Sigmoid colon (tissue), 7 donors: ENCODE data around the gene EFNA2. TPM values are rescaled to one million over a fixed set of nuclear protein-coding genes. Genes with fewer than 3 reads are reported as not detected.

Experiments
- DNase-seq: peaks from one replicate; pipeline ENCODE4 v3.0.0-alpha.2; 2019
- H3K27ac ChIP-seq, 4 donors: fragments of 200-600 bp; sonication (generic); one replicate each; pipeline ENCODE4 v1.5.1; 2016 to 2019; ENCODE audit warnings: mild to moderate bottlenecking in 1 of 4
- H3K27me3 ChIP-seq, 3 donors: fragments of 200-600 bp; sonication (generic); one replicate each; pipeline ENCODE4 v1.5.1; 2019; ENCODE audit warnings: mild to moderate bottlenecking in 1 of 3
- H3K36me3 ChIP-seq, 4 donors: fragments of 200-600 bp; sonication (generic); one replicate each; pipeline ENCODE4 v1.5.1; 2016 to 2019
- H3K4me1 ChIP-seq, 4 donors: fragments of 200-600 bp; sonication (generic); one replicate each; pipeline ENCODE4 v1.5.1; 2017 to 2019
- H3K4me3 ChIP-seq, 4 donors: fragments of 200-600 bp; sonication (generic); one replicate each; pipeline ENCODE4 v1.5.1; 2017 to 2019; ENCODE audit warnings: mild to moderate bottlenecking in 2 of 4, moderate library complexity in 1 of 4
- H3K9me3 ChIP-seq, 4 donors: fragments of 200-600 bp in 3 of 4; sonication (generic) in 3 of 4; one replicate each; pipeline versions ENCODE4 v1.5.1 to v1.6.1; 2013 to 2019
- CTCF ChIP-seq, 4 experiments: fragments of 450-650 bp in 3 of 4; fragments of 200-600 bp in 1 of 4; IDR thresholded peaks; one replicate each; pipeline ENCODE4 v1.5.1; 2016 to 2019; ENCODE audit warnings: antibody characterized with exemption in 4 of 4, mild to moderate bottlenecking in 3 of 4, moderate library complexity in 2 of 4
- EP300 ChIP-seq, 4 donors: sonication (generic); formaldehyde crosslinking; IDR thresholded peaks; one replicate each; pipeline ENCODE4 v1.6.1; 2017; ENCODE audit warnings: antibody characterized with exemption in 4 of 4
- POLR2A ChIP-seq, 2 donors: fragments of 450-650 bp; IDR thresholded peaks; one replicate each; pipeline ENCODE4 v1.6.1; 2016; ENCODE audit warnings: antibody characterized with exemption in 2 of 2, mild to moderate bottlenecking in 2 of 2, moderate library complexity in 2 of 2
- POLR2AphosphoS5 ChIP-seq, 4 donors: sonication (generic); formaldehyde crosslinking; IDR thresholded peaks; one replicate each; pipeline ENCODE4 v1.6.1; 2017; ENCODE audit warnings: antibody characterized with exemption in 4 of 4
- whole genome bisulfite sequencing, 2 donors: extraction: QIAGEN DNeasy Blood & Tissue Kit; methylation state at CpG; one replicate each; pipeline ENCODE4 v1.1.7; 2013; 5-methylcytosine and 5-hydroxymethylcytosine counted together
- intact Hi-C: fragments of 100-400 bp; cut with DNase I; formaldehyde crosslinking; loops from one replicate; pipeline ENCODE4 v1.15.1; 2023
- polyA plus RNA-seq, 3 donors: library from polyadenylated mRNA; stranded (reverse); fragments of 200-250 nt; gene quantifications; one replicate each; pipeline ENCODE4 v1.2.3, GENCODE V29; 2013
- total RNA-seq, 4 donors: library from RNA; depleted of rRNA; stranded (reverse); fragments of >200 nt; gene quantifications; one replicate each; pipeline ENCODE4 v1.1.0, GENCODE V29; 2016
- donor health status: healthy with polysubstance abuse.
- donor health status: Bipolar disorder and iron deficiency.
- donor health status: healthy.

EFNA2 gene
- total and polyA plus RNA-seq, 7 donors = 23.4 to 40.6 (median 25.2) TPM; not detected in 4

DNA sequence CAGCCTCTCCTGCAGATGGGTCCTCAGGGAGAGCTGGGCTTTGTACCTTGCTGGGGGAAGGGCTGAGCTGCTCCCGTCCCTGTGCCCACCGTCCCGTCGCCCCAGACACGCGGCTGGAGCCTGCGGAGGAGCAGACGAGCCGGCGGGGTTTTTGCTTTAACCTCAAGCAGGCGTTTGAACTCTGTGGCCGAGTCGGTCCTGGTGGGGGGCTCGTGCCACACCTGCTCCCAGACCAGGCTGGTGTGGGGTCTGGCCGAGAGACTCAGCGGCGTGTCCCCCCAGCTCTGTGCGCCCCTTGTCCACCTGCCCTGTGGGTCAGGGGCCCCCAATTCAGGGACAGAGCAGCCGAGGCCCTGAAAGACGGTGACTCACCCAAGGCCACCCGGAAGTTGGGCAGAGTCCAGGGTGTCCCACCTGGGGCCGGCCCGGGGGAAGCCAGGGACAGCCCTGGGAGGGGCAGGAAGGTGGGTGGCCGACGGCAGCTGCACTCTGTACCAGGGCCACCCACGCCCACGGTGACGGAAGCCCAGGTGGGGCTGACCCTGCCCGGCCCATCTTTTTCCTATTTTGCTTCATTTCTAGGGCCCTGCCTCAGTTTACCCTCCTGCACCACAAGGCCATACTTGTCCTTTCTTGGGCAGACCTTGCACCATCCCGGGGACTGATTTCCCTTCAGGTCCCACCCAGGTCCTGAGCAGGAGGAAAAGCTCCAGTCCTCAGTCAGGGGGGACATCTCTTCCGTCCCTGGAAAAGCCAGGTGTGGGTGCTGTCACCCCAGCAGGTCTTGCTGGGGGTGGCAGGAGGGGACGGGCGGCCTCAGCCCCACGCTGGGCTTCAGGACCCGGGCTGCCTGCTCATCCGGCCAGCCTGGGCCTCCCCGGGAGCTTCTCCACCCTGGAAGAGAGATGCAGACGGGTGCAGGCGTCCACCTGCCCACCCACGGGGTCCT lies 5.3 kb downstream of the EFNA2 start:
- H3K4me3 ChIP-seq = no peak overlapping the region
- no peaks in the 10 kb centered on the region for H3K9me3 ChIP-seq
- no peak for DNase-seq
- H3K4me1 ChIP-seq = peaks cover 0 to 21% (median 10%) of the 10 kb centered on the region in 4 donors
- intact Hi-C loops = no loop called here
- H3K27ac ChIP-seq = no peak overlapping the region
- peaks cover 32 to 100% (median 94%) of the 10 kb centered on the region in 3 donors for H3K27me3 ChIP-seq
- 35 to 68% methylated on average over 40 of the region's 40 CpGs for WGBS, 2 donors
- H3K36me3 ChIP-seq = no peaks in the 10 kb centered on the region
- TF ChIP-seq CTCF (IDR thresholded peaks at IDR 0.05) (no peak), POLR2A (IDR thresholded peaks at IDR 0.05) (no peak), EP300 (IDR thresholded peaks at IDR 0.05) (no peak), POLR2AphosphoS5 (IDR thresholded peaks at IDR 0.05) (no peak)

DNA sequence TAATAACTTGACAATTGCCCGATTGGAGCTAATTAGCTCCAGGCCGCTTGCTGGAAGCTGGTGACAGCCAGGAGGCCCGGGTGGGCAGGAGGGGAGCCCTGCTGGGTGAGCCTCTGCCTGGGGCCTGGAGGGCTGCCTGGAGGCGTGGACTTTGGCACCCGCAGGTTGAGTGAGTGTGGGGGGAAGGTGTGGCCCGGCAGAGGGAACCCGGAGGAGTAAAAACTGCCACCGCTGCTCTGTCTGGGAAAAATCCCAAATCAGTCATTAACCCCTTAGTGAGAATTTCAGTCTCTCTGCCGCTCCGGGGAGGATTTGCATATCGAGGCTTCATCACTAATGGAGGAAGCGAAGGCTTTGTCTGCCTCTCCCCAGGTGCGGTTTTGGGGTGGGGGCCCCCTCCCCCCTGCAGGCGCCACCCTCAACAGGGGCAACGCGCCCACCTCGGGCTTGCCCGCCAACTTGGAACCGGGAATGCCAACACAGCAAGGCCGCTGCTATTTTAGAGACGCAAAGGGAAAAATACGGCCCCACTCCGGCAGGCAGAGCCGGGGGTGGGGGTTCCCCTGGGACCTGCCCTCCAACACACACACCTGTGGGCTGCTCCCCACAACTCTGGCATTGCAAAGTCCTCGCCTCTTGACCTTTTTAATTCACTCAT lies 6.2 kb downstream of the EFNA2 start:
- Histone ChIP-seq H3K4me3 (no peak overlapping the region), H3K27me3 (peaks cover 25 to 96% (median 85%) of the 10 kb centered on the region in 3 donors), H3K9me3 (no peaks in the 10 kb centered on the region), H3K36me3 (no peaks in the 10 kb centered on the region), H3K4me1 (peaks cover 0 to 16% (median 10%) of the 10 kb centered on the region in 4 donors), H3K27ac (no peak overlapping the region)
- intact Hi-C loops = no loop called here
- TF ChIP-seq POLR2AphosphoS5 (IDR thresholded peaks at IDR 0.05) (no peak), EP300 (IDR thresholded peaks at IDR 0.05) (no peak), CTCF (IDR thresholded peaks at IDR 0.05) (no peak)
- DNase-seq = no peak
- WGBS, 2 donors = 17 to 50% methylated on average over 25 of the region's 25 CpGs

DNA sequence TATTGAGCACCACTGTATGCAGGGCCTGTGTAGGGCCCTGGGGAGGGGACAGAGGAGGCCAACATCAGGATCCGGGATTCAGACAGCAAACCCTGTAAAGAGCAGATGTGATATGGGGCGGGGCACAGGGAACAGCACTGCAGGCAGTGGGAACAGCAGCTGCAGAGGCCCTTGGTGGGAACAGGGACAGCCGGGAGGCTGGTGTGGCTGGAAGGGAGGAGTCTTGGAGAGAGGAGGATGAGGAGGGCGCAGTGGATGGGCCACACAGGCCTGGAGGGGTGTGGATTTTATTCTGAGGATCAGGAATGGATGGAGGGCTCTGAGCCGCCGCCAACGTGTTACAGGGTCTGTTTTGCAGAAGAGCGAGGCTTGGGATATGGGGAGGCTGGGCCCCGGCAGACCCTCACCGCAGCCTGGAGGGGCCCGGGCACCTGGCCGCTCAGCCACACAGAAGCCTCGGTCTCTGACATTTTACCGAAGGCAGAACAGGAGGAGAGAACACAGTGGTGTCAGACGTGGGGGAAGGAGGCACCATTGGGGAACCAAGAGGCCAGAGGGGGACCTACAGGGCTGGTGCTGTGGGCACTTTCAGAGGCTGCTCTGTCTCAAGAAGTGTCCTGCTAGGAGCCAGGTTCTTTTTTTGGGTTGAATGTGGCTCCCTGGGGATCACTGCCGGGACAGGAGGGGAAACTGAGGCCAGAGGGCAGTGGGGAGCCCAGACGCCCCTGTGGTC lies 6.9 kb downstream of the EFNA2 start:
- H3K27me3 ChIP-seq = peaks cover 18 to 89% (median 78%) of the 10 kb centered on the region in 3 donors
- 80 to 85% methylated on average over 17 of the region's 17 CpGs for WGBS, 2 donors
- H3K36me3 ChIP-seq = no peaks in the 10 kb centered on the region

More for the DNA sequence above, 6.9 kb downstream of the EFNA2 start:
- Histone ChIP-seq H3K4me3 (no peak overlapping the region), H3K9me3 (no peaks in the 10 kb centered on the region), H3K4me1 (peaks cover 0 to 11% (median 8%) of the 10 kb centered on the region in 4 donors), H3K27ac (no peak overlapping the region)
- intact Hi-C loops = no loop called here
- TF ChIP-seq CTCF (IDR thresholded peaks at IDR 0.05) (no peak), POLR2AphosphoS5 (IDR thresholded peaks at IDR 0.05) (no peak), POLR2A (IDR thresholded peaks at IDR 0.05) (no peak), EP300 (IDR thresholded peaks at IDR 0.05) (no peak)
- no peak for DNase-seq
